Chondrocyte (in vitro differentiated cells): ENCODE measurements around the gene SPSB1. TPM values are rescaled to one million over a fixed set of nuclear protein-coding genes. Genes with fewer than 3 reads are reported as not detected.

Experiments
- DNase-seq: peaks from one replicate; pipeline ENCODE4 v3.0.0; 2021; ENCODE audit warnings: mixed read lengths, low spot score
- H3K27ac Mint-ChIP-seq: one replicate; pipeline ENCODE4 v1.8.0; 2021; ENCODE audit warnings: mild to moderate bottlenecking, moderate library complexity, mixed read lengths; ENCODE audit not compliant: unreplicated experiment
- H3K27me3 Mint-ChIP-seq: 2 replicates; pipeline ENCODE4 v1.8.0; 2021; ENCODE audit warnings: low read depth, mixed read lengths
- H3K36me3 Mint-ChIP-seq: 2 replicates; pipeline ENCODE4 v1.8.0; 2021; ENCODE audit warnings: low read depth, mixed read lengths
- H3K4me1 Mint-ChIP-seq: 2 replicates; pipeline ENCODE4 v1.8.0; 2021; ENCODE audit warnings: low read depth, mild to moderate bottlenecking, mixed read lengths
- H3K4me3 Mint-ChIP-seq: one replicate; pipeline ENCODE4 v1.8.0; 2021; ENCODE audit warnings: mild to moderate bottlenecking, moderate library complexity, mixed read lengths; ENCODE audit not compliant: unreplicated experiment
- H3K9me3 Mint-ChIP-seq: 2 replicates; pipeline ENCODE4 v1.8.0; 2021; ENCODE audit warnings: low read depth, mixed read lengths
- long read RNA-seq: library from polyadenylated mRNA; stranded (forward); transcript quantifications from one replicate; pipeline ENCODE4 v2.0.0, GENCODE V29; 2021
- total RNA-seq: library from RNA; stranded (reverse); gene quantifications from 3 replicates; pipeline ENCODE4 v1.2.1, GENCODE V29; 2021
- TF ChIP-seq, protein P1 (sequence below): fragments of 200-600 bp; sonication (generic); IDR thresholded peaks from 2 replicates; pipeline ENCODE4 v1.5.0; 2021; ENCODE audit warnings: antibody characterized with exemption, mild to moderate bottlenecking, moderate library complexity

Gene SPSB1
- 164 to 184 TPM (median 173 TPM) in 3 replicates for total RNA-seq
- long read RNA-seq, transcript SPSB1-203 (2 exons, 1,007 nt): minor isoform, 19 of 214 reads
- long read RNA-seq, transcript SPSB1-201 (3 exons, 3,120 nt): major isoform, 160 of 214 reads
- long read RNA-seq, partial matches to known transcripts: 0 of 214 reads
- long read RNA-seq, other reads (novel, unspliced or antisense): 35 of 214 reads

DNA sequence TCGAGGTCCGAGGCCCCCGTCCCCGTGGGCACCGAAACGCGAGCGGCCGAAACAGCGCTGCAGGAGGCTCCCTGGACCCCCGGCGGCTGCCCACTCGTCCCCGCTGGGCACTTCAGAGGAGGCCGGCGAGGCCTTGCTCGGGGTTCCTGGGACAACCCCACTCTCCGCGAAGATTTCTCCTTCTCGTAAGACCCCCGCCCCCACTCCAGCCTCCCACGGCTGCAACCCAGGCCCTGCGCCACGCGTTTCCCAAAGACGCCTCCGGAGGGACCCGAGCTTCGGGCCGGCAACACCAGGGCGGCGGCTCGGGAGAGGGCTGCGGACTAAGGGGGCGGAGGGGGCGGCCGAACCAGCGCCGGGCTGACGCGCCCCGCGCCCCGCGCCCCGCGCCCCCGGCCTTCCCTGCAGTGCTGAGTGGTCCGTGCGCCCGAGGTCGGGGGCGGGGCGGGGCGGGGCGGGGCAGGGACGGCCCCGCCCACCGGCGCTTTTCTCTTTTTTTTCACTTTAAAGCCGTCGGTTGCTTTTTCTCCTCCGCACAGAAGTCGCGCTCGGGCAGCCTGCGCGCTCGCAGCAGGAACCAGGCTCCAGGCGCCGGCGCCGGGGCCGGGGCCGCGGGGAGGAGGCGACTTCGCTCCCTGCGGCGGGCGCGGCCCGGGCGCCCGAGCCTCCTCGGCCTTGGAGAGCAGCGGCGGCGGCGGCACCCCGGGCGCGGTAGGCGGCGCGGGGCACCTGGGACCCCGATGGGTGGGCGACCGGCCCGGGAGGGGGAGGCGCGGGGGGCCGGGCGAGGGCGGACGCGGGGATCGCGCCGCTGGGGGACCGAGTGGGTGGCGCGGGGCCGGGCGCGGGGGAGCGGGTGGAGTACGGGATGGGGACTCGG is at the start of gene SPSB1:
SPSB1 (plus strand) TSS at position 534 of the 880 bp plus-strand sequence. CDS start 62,998 bp downstream, outside the sequence.
- peak within 1 kb of the TSS; percentile 86 for H3K27ac Mint-ChIP-seq
- H3K9me3 Mint-ChIP-seq: peaks cover 9% of the 10 kb centered on the region
- H3K36me3 Mint-ChIP-seq: peaks cover 19% of the 10 kb centered on the region
- no peaks in the 10 kb centered on the region for H3K27me3 Mint-ChIP-seq
- peak within 1 kb of the TSS; percentile 70 for H3K4me3 Mint-ChIP-seq
- TF ChIP-seq, protein P1, sequence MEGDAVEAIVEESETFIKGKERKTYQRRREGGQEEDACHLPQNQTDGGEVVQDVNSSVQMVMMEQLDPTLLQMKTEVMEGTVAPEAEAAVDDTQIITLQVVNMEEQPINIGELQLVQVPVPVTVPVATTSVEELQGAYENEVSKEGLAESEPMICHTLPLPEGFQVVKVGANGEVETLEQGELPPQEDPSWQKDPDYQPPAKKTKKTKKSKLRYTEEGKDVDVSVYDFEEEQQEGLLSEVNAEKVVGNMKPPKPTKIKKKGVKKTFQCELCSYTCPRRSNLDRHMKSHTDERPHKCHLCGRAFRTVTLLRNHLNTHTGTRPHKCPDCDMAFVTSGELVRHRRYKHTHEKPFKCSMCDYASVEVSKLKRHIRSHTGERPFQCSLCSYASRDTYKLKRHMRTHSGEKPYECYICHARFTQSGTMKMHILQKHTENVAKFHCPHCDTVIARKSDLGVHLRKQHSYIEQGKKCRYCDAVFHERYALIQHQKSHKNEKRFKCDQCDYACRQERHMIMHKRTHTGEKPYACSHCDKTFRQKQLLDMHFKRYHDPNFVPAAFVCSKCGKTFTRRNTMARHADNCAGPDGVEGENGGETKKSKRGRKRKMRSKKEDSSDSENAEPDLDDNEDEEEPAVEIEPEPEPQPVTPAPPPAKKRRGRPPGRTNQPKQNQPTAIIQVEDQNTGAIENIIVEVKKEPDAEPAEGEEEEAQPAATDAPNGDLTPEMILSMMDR: peak; percentile 45
- DNase-seq: no peak
- H3K4me1 Mint-ChIP-seq: peaks cover 46% of the 10 kb centered on the region

DNA sequence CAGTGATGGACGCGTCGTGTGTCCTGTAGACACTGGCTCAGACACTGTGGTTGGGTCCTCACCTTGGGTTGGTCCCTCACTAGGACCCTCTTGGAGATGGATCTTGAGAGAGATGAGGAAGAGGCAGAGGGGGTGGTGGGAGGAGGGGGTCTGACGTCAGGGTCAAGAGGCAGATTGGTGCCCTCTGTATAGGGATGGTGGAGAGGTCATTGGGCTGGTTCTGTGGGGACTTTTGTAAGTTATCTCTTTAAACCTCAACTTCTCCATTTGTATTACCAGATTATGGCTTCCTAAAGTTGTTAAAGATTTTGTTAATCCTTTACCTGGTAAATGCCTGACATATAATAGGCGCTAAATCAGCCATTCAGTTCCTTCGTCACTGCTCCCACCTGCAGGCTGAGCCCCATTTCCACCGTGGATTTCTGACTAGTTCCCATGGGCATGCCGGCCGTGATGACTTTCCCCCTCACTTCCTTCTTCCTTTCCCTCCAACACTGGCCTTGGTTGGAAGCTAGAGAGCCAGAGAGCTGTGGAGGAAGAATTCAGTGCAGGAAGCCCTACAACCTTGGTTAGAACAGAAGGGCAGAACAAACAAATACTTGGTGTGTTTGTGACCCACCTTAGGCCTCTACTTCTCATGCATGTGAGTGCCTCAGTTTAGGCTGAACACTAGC is 49.5 kb upstream of the SPSB1 start:
- Mint-ChIP-seq H3K4me3 (no peak overlapping the region), H3K9me3 (no peaks in the 10 kb centered on the region), H3K27ac (no peak overlapping the region), H3K27me3 (no peaks in the 10 kb centered on the region), H3K36me3 (peaks cover 8% of the 10 kb centered on the region), H3K4me1 (peaks cover 19% of the 10 kb centered on the region)
- TF ChIP-seq, protein P1: no peak
- no peak for DNase-seq

DNA sequence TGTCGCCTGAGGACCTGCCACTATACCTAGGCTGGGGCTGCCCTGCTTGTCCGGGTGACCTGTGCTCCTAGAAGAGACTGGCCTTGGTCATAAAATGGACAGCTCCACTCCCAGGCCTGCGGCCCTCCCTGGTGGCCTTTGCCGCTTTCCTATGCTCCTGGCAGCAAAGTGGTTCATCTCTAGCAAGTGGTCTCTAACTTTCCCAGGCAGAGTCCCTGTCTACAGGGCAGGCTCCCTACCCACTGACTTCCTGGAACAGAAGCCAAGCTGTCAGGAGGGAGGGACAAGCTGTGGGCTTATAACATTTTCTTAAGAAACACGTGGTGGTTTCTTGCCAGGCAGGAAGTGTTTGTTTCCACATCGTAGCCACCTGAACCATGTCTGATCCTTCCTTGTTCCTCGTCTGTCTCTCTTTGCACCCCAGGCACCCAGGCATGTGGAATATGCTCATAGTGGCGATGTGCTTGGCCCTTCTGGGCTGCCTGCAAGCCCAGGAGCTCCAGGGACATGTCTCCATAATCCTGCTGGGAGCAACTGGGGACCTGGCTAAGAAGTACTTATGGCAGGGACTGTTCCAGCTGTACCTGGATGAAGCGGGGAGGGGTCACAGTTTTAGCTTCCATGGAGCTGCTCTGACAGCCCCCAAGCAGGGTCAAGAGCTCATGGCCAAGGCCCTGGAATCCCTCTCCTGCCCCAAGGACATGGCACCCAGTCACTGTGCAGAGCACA is 48.0 kb upstream of the SPSB1 start:
- Mint-ChIP-seq H3K36me3 (peaks cover 11% of the 10 kb centered on the region), H3K27ac (no peak overlapping the region), H3K4me3 (no peak overlapping the region), H3K9me3 (no peaks in the 10 kb centered on the region), H3K4me1 (peaks cover 11% of the 10 kb centered on the region), H3K27me3 (no peaks in the 10 kb centered on the region)
- TF ChIP-seq, protein P1: no peak
- DNase-seq: no peak

DNA sequence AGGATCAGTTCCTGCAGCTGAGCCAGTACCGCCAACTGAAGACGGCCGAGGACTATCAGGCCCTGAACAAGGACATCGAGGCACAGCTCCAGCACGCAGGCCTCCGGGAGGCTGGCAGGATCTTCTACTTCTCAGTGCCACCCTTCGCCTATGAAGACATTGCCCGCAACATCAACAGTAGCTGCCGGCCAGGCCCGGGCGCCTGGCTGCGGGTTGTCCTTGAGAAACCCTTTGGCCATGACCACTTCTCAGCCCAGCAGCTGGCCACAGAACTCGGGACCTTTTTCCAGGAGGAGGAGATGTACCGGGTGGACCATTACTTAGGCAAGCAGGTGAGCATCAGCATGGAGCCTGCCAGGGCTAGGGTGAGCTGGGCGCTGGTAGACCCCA is 47.5 kb upstream of the SPSB1 start:
- Mint-ChIP-seq H3K27me3 (no peaks in the 10 kb centered on the region), H3K9me3 (no peaks in the 10 kb centered on the region), H3K36me3 (peaks cover 11% of the 10 kb centered on the region), H3K27ac (no peak overlapping the region), H3K4me1 (peaks cover 11% of the 10 kb centered on the region), H3K4me3 (no peak overlapping the region)
- no peak for DNase-seq
- TF ChIP-seq, protein P1: no peak
